Amygdala (tissue), 56 donors: ENCODE measurements around the gene FOXD4L6.
"Not testable (repeated sequence)": the region's sequence is repeated elsewhere in the genome, so short reads cannot be mapped to it uniquely, and the experiment has no call there.

Experiments used
- DNase-seq, 56 donors: peaks; one replicate each; lab custom pipeline; 2025; lab: John Stamatoyannopoulos, UW

FOXD4L6 gene

DNA sequence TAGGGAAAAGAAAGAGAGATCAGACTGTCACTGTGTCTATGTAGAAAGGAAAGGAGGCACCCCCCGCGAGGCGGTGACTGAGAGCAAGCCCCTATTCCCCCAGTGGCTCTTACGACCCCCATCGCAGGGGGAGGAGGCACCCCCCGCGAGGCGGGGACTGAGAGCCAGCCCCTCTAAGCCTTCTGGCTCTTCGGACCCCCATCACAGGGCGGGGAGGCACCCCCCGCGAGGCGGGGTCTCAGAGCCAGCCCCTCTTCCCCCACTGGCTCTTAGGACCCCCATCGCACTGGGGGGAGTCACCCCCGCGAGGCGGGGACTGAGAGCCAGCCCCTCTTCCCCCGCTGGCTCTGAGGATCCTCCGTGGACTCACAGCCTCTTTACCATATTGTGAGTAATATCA, 23.9 kb downstream of the FOXD4L6 start:
- DNase-seq, result not testable (repeated sequence)

- not testable (repeated sequence) for DNase-seq
These were observed 28.0 kb downstream of the FOXD4L6 start for GRCh38 chr9:41100508-41100907.

- not testable (repeated sequence) for DNase-seq
These were observed 29.7 kb downstream of the FOXD4L6 start for GRCh38 chr9:41098759-41099158.

DNA sequence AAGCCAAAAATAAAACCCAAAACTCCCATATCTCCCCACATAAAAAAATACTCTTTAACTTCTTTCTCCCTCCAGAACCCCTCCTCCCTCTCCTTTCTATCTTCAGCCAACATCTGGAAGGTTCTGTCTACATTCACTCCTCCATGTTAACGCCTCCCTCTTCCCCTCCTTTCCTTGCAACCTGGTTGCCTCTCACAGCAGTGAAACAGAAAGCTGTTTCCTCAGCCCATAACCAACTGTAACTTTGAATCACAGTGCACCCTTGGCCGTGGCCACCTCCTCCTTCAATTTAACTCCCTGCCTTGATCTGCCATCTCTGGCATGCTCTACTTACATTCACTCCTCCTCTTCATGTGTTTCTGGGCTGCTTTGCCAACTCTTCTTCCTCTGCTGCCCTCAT, 33.4 kb downstream of the FOXD4L6 start:
- DNase-seq, result not testable (repeated sequence)

- DNase-seq, result not testable (repeated sequence)
These were observed 34.3 kb downstream of the FOXD4L6 start for GRCh38 chr9:41094010-41094773.

GRCh38 chr9:41090922-41091321, 37.6 kb downstream of the FOXD4L6 start:
- DNase-seq, result not testable (repeated sequence)

DNA sequence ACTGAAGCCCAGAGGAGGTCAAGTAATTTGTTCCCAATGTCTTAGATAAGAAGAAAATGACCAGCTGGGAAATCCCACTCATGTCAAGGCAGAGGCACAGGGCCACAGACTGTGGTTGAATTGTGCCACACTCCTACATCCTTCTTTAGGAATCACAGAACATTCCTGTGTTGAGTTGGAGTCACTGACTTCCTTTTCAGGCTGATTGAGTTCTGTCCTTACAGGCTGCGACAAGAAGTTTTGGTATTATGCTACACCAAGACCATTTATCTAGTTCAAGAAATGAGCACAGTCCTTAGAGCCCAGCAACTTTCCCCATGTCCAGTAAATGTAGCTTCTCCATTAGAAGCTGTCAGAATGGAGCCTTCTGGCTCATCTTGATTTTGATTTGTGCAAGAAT, 38.1 kb downstream of the FOXD4L6 start:
- DNase-seq, result not testable (repeated sequence)

DNA sequence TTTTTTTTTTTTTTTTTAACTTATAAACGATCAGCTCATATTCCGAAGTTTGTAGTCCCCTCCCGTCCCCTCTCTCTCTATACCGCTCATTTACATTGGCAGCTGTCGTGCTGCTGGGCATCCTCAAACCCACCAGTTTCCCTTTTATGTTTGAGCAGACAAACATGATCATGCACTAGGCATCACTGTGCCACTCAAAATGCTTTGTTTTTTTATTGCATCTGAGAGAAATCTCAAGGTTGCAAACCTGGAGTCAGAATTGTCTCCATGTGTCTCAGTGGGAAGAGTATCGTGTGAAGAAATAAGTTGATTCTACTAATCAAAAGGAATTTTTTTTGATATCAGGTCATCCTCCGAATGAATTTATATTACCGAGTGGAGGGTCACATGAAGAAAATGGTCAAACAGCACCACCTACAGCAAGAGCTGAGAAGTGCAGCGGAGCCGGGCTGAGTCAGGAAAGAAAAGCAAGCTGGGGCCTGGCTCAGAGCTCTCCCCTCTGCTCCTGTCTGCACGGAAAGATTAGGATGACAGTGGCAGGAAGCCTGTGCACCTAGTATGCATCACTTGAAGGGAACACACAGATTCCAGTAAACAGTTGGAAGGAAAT, 39.9 kb downstream of the FOXD4L6 start:
- not testable (repeated sequence) for DNase-seq

DNA sequence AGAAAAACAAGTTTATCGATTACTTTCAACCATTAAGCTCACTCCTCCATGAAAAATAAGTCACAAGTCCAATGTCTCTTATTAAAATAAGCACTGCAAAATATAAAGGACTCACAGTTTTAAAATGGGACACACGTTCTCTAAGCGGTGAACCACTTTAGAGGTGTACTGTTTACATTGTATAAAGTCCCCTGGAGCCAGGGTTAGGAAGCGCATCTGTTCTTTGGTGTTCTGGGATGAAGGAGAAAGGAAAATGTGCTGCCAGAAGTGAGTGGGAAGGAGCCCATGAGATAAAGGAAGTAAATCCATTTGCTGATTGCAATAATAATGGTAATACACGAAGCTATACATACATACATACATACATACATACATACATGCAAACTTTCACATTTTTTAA, 40.6 kb downstream of the FOXD4L6 start:
- DNase-seq, result not testable (repeated sequence)

DNA sequence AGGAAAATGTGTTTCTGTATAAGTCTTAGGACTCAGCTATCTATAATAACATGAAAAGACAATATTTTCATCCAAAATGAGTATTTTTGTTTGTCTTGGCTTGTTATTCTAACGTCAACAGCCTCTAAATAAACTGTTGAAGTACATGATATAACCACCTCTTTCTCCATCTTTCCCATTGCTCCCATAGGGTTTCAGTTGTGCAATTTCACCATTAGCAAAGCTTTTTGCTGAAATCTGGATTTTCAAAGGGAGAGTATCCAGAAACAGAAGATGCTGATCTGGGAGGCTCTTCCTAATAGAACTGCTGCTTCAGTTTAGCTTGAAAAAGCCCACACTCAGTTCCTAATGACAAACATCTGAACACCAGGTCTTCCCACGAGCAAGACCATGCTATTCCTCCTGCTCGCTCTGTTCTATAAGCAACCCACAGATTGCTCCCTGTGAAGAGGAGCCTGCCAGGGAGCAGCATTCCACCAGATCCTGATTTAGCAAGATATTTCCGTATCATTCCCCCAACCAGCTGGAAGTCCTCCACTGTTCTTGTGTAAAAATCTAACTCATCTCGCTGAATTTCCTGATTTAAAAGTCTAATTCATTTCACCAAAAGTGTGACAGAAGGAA, 41.2 kb downstream of the FOXD4L6 start:
- not testable (repeated sequence) for DNase-seq

- not testable (repeated sequence) for DNase-seq
These were observed 41.8 kb downstream of the FOXD4L6 start for GRCh38 chr9:41086685-41087084.

GRCh38 chr9:41086215-41086614, 42.3 kb downstream of the FOXD4L6 start:
- not testable (repeated sequence) for DNase-seq

GRCh38 chr9:41082358-41082757, 46.1 kb downstream of the FOXD4L6 start:
- not testable (repeated sequence) for DNase-seq

DNA sequence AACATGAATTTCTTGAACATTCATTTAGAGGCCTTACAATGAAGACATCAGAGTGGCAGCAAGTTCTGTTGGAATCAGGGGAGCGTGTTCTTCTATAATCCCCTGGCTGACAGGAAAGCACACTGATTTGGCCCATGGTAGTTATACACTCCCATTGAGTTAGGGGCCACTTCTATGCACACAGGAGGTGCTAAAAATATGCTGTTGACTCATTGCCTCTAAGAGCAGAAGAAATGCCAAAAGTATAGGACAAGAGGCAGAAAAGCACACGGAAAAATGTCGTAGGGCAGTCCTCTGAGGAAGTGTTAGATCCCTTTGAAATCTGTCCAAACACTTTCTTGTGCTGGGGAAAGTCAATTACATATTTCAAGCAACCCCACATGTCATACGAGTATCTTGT, 49.0 kb downstream of the FOXD4L6 start:
- DNase-seq, result not testable (repeated sequence)

- not testable (repeated sequence) for DNase-seq
These were observed 50.9 kb downstream of the FOXD4L6 start for GRCh38 chr9:41077586-41077985.
